IMR-90 (cell line): ENCODE data around the gene SLC13A1.

ENCODE experiments used
- CEBPB ChIP-seq: IDR thresholded peaks from 2 replicates; pipeline ENCODE4 v1.6.1; 2012; ENCODE audit warnings: low read depth, low read length, improper control_type of control experiment
- CTCF ChIP-seq: conservative IDR thresholded peaks from 2 replicates; pipeline ENCODE4 v1.5.1; 2012; ENCODE audit warnings: mild to moderate bottlenecking, low read depth, low read length, improper control_type of control experiment
- ELK1 ChIP-seq: fragments of 150-350 bp; IDR thresholded peaks from 2 replicates; pipeline ENCODE4 v1.6.1; 2016; ENCODE audit warnings: low read depth, mild to moderate bottlenecking, low read length, moderate library complexity, borderline replicate concordance
- FOS ChIP-seq: fragments of 150-350 bp; IDR thresholded peaks from 2 replicates; pipeline ENCODE4 v1.6.1; 2016; ENCODE audit warnings: low read depth, low read length
- MXI1 ChIP-seq: IDR thresholded peaks from 2 replicates; pipeline ENCODE4 v1.6.1; 2012; ENCODE audit warnings: low read depth, mild to moderate bottlenecking, low read length, moderate library complexity, borderline replicate concordance
- NFE2L2 ChIP-seq: fragments of 150-350 bp; IDR thresholded peaks from 2 replicates; pipeline ENCODE4 v1.6.1; 2016; ENCODE audit warnings: low read depth, mild to moderate bottlenecking, low read length
- POLR2A ChIP-seq: IDR thresholded peaks from 2 replicates; pipeline ENCODE4 v1.6.1; 2012; ENCODE audit warnings: mild to moderate bottlenecking, low read depth, low read length
- RCOR1 ChIP-seq: IDR thresholded peaks from 2 replicates; pipeline ENCODE4 v1.6.1; 2012; ENCODE audit warnings: mild to moderate bottlenecking, low read length, improper control_type of control experiment; ENCODE audit not compliant: insufficient replicate concordance
- SMC3 ChIP-seq: fragments of 150-350 bp; IDR thresholded peaks from 2 replicates; pipeline ENCODE4 v1.6.1; 2016; ENCODE audit warnings: low read depth, mild to moderate bottlenecking, antibody characterized with exemption, low read length, moderate library complexity
- TF ChIP-seq, protein P1 (sequence below): fragments of 150-350 bp; IDR thresholded peaks from 2 replicates; pipeline ENCODE4 v1.6.1; 2017; ENCODE audit warnings: mild to moderate bottlenecking, antibody characterized with exemption, low read length, low read depth

GRCh38 chr7:123131556-123131955 lies 68.2 kb downstream of the SLC13A1 start:
- TF ChIP-seq CEBPB (no peak), CTCF (no peak), POLR2A (no peak), FOS (no peak), ELK1 (no peak), SMC3 (no peak), MXI1 (no peak), NFE2L2 (no peak), RCOR1 (no peak)
- TF ChIP-seq, protein P1, sequence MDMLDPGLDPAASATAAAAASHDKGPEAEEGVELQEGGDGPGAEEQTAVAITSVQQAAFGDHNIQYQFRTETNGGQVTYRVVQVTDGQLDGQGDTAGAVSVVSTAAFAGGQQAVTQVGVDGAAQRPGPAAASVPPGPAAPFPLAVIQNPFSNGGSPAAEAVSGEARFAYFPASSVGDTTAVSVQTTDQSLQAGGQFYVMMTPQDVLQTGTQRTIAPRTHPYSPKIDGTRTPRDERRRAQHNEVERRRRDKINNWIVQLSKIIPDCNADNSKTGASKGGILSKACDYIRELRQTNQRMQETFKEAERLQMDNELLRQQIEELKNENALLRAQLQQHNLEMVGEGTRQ, result no peak
